NCI-H2227 (cell line): ENCODE results near the gene FABP1.
A peak's percentile ranks its signal among the peaks of the same experiment; 100 is the strongest.

Experiments
- DNase-seq: peaks from one replicate; lab custom pipeline; 2025; ENCODE audit not compliant: unreplicated experiment; lab: John Stamatoyannopoulos, UW

The FABP1 gene

DNA sequence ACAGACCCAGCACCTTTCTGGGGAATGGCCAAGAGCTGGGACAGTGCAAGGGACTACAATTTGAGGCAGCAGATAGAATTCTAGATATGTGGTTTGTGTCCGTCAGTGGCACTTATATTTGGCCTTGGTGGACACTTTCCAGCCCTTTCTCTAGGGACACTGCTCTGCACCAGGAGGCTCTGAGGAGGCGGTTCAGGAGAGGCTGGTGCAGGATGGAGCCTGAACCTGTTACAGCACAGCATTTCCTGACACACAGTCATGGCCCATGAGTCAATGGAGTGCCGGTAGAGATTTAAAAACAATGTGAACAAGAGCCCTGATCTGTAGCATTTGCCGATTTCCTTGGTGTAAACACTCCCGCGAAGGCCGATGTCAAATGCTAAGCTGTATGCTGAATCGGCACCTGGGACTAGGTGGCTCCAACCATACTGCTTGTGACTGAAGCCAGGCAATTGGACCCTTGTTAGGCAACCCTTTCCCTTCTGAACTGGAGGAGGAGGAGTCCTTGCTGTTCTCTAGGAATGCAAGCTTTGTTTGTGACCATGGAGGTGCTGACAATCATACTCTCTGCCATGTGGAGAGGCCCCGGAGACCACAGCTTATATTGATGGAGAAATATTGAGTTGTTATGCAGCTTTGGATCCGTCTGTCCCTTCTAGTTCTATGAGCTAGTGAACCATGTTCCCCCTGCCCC, 11.9 kb downstream of the FABP1 start:
- DNase-seq: no peak

DNA sequence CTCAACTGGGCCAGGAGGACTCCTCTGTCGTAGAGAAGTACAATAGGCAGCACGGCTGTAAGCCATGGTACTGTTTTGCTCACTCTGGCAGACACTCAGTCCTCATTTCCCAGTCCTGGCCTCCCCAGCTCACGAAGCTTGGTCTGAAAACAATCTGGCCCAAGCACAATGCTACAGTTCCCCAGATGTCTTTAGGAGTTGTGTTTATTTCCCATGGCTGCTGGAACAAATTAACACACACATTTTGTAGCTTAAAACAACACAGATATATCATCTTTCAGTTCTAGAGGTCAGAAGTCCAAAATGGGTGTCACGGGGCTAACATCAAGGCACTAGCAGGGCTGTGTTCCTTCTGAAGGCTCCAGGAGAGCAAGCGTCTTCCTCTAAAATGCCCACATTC, 13.0 kb downstream of the FABP1 start:
- DNase-seq: no peak

DNA sequence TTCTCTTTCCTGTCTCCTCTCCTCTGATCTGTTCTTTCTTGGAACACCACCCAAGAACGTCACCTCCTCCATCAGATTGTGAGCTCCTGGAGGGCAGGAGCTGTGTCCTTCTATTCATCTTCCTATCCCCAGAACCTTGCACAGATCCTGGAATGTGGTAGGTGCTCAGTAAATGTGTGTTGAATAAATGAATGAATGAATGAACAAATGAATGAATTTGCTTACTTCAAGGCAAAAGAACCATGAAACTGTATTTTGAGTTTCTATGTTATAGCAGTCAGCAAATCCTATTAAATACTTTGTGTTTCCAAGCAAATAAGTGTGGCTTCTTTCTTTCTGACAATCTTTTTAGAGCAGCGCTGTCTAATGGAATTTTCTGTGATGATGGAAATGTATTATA, 14.8 kb downstream of the FABP1 start:
- no peak for DNase-seq

DNA sequence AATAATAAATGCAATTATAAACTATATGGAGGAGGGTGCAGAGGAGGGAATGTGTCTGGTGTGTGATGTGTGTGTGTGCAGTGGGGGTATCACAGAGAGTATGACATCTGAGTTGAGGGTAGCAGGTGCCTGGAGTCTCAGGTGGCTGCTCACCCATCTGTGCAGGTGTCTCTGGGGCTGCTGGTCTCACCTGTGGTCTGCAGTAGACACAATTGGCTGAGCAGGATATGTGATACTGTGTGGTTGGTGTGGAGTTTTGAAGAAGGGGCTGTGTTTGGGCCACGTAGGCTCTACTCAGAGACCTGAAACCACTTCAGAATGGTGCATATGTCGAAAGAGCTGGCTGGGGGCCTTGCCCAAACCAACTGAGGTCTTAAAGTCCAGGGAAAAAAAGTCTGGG, 17.0 kb downstream of the FABP1 start:
- DNase-seq: no peak

DNA sequence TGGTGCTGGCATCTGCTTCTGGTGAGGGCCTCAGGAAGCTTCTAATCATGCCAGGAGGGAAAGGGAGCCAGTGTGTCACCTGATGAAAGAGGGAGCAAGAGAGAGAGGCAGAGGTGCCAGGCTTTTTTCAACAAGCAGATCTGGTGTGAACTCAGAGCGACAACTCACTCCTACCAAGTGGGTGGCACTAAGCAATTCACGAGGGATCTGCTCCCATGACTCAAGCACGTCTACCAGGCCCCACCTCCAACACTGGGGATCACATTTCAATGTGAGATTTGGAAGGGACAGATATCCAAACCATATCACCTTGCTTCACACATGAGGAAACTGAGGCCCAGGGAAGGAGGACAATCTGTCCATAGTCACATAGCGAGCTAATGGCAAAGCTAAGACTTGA, 19.1 kb downstream of the FABP1 start:
- DNase-seq: no peak

DNA sequence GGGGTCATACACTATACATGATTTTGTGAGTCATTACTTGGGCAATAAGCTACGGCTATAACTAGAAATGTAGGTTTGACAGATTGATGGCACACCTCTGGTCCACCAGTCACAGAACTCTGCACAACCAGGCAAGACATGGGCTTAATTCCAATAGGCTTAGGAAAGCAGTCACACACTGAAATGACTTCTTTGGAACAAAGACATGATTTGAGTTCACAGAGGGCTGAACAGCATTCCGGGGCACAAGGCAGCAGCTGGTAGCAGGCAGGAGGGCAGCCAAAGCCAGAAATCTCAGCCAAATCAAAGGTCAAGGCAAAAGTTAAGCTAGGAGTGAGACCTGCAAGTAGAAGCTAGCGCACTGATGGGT, 27.4 kb downstream of the FABP1 start:
- DNase-seq: no peak

DNA sequence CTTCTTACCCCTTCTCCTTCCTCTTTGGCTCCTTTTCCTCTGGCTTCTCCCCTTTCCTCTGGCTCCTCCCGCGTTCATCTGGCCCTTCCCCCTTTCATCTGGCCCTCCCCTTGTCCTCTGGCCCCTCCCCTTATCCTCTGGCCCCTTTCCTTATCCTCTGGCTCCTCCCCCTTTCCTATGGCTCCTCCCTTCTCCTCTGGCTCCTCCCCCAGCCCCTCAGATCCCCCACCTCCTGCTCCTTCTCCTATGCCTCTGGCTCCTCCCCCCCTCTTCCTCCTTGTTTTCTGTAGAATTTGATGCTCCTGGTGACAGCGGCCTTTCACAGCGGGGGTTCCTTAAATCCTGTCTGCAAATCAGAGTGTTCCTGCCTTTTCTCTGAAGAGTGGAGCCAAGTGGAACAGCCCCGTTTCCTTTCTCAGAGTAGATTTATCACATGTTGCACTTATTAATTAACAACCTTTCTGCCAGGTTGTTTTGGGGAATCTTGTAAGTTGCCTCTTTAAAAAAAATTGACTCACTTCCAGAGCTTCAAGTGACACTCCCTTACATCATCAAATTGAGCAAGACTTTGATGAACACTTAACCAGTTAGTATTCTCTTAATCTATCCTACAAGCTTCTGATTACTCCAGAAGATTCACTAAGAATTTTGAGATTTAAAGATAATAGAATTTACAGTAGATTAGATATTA, 27.9 kb downstream of the FABP1 start:
- no peak for DNase-seq

DNA sequence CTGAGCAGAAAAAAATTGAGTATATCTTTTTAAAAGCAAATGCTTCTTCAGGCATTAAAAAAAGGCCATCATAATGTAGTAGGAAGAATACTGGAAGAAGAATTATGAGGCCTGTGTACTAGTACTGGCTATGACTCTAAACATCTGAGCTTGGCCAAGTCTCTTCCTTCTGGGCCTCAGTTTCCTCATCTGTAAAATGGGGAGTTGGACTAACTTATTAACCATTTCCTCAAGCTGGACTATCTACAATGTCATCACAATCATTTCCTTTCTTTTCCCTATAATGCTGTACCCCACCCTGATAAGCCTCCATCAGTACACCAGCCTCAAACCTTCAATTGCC, 29.3 kb downstream of the FABP1 start:
- DNase-seq: no peak

DNA sequence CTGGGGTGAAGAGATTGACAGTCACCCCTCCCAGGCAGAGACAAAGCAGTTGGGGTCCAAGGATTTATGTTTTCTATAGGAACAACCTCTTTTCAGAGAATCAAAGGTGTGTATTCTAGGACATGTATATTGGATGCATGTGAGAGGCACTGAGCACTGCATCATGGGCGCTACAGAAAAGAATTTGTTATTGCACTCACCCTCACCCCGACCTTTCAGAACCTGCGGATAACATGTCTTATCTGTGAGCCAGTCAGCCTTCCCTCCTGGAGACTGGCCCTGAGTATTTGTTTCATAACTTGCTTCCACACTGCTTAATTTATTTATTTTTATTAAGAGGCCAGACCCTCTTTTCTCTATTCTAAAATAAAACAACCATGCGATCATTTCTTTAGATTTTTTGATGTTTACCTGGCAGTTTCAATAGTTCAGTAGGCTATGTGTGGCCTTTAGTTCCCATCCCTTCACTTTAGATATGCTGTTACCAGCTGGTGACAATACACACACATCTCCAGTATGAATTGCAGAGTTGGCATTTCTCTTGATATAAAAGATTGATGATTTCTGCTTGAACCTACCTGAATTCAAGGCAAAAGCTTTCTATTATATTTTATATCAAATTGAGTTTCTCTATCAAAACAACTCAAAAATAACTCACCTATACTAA, 29.8 kb downstream of the FABP1 start:
- DNase-seq: no peak

DNA sequence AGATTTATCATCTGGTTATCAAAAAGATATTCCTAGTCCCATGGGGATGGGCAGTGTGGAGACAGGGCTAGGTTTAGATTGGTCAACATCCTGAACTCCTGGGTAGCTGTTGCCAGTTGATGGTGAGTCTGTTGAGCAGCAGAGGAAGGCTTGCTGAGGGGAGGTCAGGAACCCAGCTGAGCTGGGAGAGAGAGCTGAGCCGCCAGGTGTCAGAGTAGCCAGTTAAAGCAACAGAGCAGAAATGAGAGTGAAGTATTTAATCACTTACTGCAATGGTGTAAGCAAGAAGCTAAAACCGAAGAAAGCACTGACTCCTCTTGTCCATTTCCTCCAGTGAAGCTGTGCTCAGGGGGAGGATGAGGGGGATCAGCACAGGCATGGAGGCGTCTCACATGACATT, 30.7 kb downstream of the FABP1 start:
- DNase-seq: no peak

DNA sequence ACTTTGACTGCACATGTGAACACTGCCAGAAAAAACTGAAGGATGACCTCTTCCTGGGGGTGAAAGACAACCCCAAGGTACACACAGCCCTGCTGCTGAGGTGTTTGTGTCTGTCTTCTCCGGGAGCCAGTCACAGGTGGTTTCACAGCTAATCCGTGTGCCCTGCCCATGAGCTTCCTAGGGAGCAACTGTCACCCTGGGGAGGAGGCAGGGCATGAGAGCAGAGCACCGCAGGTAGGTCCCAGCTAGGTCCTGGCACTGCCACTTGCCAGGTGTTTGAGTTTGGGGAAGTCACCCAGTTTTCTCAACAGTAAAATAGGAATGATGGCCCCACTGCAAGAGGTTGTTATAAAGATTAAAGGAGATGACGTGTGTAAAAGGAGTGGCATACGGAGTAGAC, 31.2 kb downstream of the FABP1 start:
- no peak for DNase-seq

DNA sequence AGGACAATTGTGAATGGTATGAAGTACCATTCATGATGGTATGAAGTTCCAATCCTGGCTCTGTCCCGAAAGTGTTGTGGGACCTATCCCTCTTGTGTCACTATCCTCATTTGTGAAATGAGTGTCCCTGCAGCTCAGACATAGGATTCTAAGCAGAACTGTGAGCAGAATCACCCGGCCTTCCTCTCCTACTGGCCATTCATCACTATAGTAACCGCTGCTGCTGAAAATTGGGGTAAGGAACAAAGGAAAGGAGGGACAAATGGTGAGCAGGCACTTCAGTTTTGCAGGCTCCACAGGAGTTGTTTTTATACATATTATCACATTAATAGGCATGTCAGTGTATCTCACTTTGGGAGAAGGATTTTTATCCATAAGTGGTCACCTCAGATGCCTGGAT, 32.8 kb downstream of the FABP1 start:
- DNase-seq: peak; percentile 17

DNA sequence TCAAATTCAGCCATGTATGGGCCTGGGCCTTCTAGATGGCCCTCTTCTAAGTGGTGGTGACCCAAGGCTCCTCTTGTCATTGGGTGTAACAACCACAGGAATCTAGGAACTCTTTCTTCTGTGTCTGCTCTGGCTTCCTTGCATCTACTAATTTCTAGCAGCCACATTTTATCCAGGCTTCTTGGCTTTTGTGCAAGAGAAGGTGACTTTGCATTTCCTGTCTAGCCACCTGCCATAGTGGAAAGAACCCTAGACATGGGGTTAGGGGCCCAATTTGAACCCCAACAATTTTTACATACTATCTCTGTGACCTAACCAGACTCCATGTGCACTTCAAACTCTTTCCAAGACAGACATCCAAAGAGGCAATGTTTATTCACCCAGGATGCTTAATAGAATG, 35.1 kb downstream of the FABP1 start:
- no peak for DNase-seq

DNA sequence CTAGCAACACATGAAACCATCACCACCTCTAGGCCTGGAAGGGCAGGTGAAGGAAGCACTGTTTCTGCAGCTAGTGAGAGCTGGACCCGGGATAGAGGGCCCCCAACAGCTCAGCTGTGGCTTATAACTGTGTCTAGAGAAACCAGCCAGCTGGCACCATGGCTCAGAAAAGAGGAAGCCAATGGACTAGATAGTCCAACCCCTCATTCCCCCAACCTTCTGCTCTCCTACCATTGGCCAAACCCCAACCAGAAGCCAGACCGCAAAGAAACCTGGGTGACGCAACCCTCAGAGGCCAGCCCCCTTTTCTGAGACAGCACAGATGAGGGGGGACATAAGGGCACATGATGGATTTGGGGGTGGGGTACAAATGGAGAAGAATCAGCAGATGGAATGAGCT, 35.9 kb downstream of the FABP1 start:
- DNase-seq: no peak

DNA sequence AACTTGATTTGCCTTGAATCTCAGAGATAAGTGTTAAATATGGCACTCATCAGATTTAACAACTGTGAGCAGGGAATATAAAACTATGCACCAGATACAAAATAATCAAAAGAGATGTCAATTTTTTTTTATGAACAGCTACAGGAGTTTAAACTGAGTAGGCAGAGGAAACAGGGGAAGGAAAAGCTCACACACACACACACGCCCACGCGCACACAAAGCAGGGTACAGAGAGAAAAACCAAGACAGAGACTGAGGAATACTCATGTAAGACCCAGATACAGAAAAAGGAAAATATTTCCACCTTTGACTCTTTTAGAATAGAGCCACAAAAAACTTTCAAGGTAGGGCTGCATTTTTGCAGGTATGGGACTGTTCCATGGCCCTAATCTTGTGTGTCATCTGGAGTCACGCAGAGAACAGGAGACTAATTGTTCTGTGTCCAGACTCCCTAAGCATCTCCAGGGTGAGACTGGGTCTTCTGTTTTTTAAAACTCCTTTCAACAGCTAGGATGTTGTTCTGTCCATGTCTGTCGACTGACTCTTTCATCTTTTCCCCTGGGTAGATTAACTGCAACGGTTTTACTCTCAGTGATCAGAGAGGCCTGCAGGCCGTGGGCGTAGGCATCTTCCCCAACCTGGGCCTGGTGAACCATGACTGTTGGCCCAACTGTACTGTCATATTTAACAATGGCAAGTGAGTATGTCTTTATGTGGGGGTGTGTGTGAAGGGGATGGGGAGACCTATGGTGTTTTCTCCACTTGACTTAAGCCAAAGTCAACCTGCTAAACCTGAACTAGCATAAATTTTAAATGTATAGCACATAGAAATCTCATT, 37.2 kb downstream of the FABP1 start:
- DNase-seq: no peak

DNA sequence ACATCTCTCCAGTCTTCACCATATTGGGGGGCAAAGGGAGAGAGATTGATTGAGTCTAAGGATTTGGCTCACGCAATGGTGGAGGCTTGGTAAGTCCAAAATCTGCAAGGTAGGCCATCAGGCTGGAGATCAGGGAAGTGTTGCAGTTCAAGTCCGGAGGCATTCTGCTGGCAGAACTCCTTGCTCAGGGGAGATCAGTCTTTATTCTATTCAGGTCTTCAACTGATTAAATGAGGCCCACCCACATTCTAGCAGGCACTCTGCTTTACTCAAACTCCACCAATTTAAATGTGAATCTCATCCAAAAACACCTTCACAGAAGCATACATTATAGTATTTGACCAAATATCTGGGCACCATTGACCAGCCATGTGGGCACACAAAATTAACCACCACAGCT, 38.9 kb downstream of the FABP1 start:
- no peak for DNase-seq

DNA sequence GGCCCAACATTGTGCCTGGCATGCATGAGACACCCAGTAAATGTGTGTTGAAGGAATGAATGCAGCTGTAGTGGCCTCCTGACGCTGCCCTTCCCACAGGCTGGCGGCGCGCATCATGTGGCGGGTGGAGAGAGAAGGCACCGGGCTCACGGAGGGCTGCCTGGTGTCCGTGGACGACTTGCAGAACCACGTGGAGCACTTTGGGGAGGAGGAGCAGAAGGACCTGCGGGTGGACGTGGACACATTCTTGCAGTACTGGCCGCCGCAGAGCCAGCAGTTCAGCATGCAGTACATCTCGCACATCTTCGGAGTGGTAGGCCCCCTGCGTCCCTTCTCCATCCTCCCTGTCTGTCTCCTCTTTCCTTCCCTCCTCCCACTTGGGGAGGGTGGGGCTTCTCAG, 40.1 kb downstream of the FABP1 start:
- no peak for DNase-seq

DNA sequence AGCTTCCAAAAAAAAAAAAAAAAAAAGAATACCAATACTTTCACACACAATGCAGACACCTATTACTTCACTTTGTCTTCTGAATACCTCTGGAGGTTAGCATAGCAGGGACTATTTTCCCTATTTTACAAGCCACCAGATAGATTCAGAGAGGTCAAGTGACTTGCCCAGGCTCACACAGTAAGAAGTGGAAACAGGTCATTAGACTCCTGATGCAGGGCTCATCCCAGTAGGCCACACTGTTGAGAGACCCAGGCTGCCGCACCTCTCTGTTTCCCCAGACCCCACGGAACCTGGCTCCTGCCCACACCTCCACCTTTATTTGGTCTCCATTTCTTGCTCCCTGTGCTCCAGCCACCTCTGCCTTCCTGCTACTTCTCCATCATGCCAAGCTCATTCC, 40.8 kb downstream of the FABP1 start:
- no peak for DNase-seq

DNA sequence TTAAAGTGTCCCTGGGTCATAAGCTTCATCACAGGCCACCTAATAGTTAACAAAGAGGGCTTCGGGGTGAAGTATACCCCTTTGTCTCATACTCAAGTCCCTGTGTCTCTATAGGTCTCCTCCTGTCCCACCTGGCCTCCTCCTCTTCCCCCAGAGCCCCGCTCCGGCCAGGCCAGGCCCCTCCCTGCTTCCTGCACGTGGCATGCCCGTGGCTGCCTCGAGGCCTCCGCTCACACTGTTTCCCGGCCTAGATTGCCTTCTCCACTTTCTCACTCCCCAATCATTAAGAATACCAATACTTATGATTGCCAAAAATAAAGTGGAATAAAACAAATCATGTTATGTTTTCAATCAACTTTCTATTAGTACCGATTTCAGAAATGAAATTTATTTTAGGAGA, 41.5 kb downstream of the FABP1 start:
- no peak for DNase-seq

DNA sequence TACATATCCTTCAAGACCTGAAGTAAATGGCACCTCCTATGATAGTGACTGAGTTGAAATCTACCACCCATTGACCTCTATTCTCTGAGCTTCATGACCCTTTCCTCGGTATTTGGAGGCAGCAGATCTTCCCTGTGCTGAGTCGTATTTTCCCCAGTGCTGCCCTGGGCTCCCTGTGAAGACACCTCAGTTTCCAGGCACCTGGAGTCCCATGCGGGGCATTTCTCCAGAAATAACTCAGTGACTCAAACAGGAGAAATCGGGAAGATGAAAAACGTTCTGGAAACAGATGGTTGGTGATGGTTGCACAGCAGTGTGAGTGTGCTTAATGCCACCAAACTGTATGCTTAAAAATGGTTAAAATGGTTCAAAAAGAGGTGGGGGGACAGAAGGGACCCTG, 42.3 kb downstream of the FABP1 start:
- no peak for DNase-seq

DNA sequence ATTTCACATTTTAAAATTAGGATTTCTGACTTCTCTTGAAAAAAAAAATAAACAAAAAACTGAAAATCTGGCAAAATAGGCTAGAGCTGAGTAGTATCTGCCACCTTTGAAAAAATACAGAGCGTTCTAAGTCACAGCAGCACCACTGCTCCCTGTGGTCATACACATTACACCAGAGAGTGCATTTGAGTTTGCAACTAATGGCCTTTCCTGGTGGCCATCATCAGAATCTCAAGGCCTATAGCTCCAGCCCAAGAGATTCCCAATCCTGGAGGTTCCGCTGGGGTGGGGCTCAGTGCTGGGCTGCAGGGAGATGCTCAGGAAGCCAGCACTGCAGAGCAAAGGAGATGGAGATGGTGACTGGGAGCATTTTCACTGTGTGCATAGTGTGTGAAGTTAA, 42.8 kb downstream of the FABP1 start:
- DNase-seq: no peak

DNA sequence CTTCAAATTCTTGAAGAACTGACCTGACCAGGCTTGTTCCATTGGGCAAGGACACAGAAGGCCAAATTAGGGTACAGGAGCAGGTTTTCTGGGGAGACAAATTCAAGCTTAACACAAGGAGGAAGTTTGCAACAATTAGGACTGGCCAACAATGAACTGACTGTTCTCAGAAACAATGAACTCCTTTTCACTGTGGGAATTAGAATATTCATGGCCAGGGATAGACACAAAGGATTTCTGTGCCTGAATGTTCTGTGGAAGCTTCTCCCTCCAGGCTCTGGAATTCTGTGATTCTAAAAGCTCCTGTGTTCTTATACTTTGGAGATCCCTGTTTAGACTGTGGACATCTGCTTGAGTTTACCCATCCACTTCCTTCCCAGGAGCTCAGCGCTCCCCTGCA, 45.1 kb downstream of the FABP1 start:
- no peak for DNase-seq
